ENCODE measurements around the gene ATAD3A.

Gene ATAD3A

DNA sequence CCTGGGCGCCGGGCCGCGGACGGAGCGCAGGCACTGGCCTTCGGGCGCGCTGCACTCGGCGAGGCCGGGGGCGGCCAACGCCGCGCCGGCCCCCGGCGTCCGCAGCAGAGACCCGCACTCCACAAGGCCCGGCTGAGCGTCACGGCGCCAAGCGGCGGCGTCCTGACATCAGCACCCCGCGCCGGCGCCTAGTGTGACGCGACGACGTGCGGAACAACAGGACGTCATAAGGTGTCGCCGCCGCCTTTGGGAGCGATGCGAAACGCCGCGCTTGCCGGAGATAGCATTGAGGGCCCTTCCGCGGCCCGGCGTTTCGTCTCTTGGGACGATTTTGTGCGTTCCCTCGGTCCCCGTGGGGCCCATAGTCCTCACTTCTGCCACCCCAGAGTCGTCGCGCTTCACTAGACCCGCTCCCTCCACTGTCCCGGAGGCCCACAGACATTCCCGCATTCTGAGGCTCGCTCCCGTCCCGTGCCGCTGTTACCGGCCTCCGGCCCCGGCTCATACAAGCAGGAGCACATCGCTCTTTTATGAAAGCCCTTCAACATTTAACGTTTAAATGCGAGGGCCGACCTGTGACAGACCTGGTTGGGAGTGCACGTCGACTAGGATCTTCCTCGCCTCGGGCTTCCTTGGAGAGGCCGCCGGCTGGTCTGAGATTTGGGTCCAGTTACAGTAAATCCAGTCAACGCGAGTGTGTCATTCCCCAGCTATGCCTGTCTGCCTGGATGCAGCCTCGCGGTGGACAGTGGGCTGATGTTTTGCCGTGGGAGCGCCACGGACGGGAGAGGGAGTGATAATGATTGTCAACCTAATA lies 63.0 kb downstream of the ATAD3A start, which contains the start of gene SSU72 (continued):
- TF ChIP-seq, protein P1, sequence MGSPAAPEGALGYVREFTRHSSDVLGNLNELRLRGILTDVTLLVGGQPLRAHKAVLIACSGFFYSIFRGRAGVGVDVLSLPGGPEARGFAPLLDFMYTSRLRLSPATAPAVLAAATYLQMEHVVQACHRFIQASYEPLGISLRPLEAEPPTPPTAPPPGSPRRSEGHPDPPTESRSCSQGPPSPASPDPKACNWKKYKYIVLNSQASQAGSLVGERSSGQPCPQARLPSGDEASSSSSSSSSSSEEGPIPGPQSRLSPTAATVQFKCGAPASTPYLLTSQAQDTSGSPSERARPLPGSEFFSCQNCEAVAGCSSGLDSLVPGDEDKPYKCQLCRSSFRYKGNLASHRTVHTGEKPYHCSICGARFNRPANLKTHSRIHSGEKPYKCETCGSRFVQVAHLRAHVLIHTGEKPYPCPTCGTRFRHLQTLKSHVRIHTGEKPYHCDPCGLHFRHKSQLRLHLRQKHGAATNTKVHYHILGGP (tag by site-specific recombination; IDR thresholded peaks at IDR 0.05) = no peak
- TF ChIP-seq, protein P2, sequence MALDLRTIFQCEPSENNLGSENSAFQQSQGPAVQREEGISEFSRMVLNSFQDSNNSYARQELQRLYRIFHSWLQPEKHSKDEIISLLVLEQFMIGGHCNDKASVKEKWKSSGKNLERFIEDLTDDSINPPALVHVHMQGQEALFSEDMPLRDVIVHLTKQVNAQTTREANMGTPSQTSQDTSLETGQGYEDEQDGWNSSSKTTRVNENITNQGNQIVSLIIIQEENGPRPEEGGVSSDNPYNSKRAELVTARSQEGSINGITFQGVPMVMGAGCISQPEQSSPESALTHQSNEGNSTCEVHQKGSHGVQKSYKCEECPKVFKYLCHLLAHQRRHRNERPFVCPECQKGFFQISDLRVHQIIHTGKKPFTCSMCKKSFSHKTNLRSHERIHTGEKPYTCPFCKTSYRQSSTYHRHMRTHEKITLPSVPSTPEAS (tag by site-specific recombination; IDR thresholded peaks at IDR 0.05) = no peak
- no peak for TF ChIP-seq ZNF211 (tag by site-specific recombination; IDR thresholded peaks at IDR 0.05; ENCODE audit: low read depth)
- TF ChIP-seq ZNF624 (tag by site-specific recombination; IDR thresholded peaks at IDR 0.05) = no peak
- peak; percentile 63 for TF ChIP-seq ZFP69B (tag by site-specific recombination; IDR thresholded peaks at IDR 0.05)
- no peak for TF ChIP-seq ZNF776 (tag by site-specific recombination; IDR thresholded peaks at IDR 0.05; ENCODE audit: borderline replicate concordance)
- TF ChIP-seq GFI1B (tag by site-specific recombination; IDR thresholded peaks at IDR 0.05) = no peak
- TF ChIP-seq ZNF433 (tag by site-specific recombination; IDR thresholded peaks at IDR 0.05; ENCODE audit: low read depth) = no peak
- TF ChIP-seq ZBTB17 (tag by site-specific recombination; IDR thresholded peaks at IDR 0.05) = peak; percentile 70
- TF ChIP-seq, protein P3, sequence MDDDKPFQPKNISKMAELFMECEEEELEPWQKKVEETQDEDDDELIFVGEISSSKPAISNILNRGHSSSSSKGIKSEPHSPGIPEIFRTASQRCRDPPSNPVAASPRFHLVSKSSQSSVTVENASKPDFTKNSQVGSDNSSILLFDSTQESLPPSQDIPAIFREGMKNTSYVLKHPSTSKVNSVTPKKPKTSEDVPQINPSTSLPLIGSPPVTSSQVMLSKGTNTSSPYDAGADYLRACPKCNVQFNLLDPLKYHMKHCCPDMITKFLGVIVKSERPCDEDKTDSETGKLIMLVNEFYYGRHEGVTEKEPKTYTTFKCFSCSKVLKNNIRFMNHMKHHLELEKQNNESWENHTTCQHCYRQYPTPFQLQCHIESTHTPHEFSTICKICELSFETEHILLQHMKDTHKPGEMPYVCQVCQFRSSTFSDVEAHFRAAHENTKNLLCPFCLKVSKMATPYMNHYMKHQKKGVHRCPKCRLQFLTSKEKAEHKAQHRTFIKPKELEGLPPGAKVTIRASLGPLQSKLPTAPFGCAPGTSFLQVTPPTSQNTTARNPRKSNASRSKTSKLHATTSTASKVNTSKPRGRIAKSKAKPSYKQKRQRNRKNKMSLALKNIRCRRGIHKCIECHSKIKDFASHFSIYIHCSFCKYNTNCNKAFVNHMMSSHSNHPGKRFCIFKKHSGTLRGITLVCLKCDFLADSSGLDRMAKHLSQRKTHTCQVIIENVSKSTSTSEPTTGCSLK (tag by site-specific recombination; IDR thresholded peaks at IDR 0.05) = no peak
- 0 out of 2 replicates have a peak, but pooled peaks have one; percentile 44 for TF ChIP-seq GLI4 (tag by site-specific recombination; IDR thresholded peaks at IDR 0.05)
- TF ChIP-seq, protein P4, sequence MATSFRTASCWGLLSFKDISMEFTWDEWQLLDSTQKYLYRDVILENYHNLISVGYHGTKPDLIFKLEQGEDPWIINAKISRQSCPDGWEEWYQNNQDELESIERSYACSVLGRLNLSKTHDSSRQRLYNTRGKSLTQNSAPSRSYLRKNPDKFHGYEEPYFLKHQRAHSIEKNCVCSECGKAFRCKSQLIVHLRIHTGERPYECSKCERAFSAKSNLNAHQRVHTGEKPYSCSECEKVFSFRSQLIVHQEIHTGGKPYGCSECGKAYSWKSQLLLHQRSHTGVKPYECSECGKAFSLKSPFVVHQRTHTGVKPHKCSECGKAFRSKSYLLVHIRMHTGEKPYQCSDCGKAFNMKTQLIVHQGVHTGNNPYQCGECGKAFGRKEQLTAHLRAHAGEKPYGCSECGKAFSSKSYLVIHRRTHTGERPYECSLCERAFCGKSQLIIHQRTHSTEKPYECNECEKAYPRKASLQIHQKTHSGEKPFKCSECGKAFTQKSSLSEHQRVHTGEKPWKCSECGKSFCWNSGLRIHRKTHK (tag by site-specific recombination; IDR thresholded peaks at IDR 0.05) = no peak
- no peak for TF ChIP-seq ZNF266 (tag by site-specific recombination; IDR thresholded peaks at IDR 0.05; ENCODE audit: low read depth)
- TF ChIP-seq ZFP3 (tag by site-specific recombination; IDR thresholded peaks at IDR 0.05; ENCODE audit: low read depth) = no peak
- no peak for TF ChIP-seq BCL11A (tag by site-specific recombination; IDR thresholded peaks at IDR 0.05; ENCODE audit: low read depth)
- no peak for TF ChIP-seq ZNF274 (IDR thresholded peaks at IDR 0.05; ENCODE audit: low read length)
- no peak for TF ChIP-seq ZNF274 (tag by site-specific recombination; IDR thresholded peaks at IDR 0.05; ENCODE audit: borderline replicate concordance)
- no peak for TF ChIP-seq ZNF777 (tag by site-specific recombination; IDR thresholded peaks at IDR 0.05; ENCODE audit: borderline replicate concordance)
- TF ChIP-seq ZNF501 (tag by site-specific recombination; IDR thresholded peaks at IDR 0.05) = peak; percentile 81
- TF ChIP-seq ZNF10 (tag by site-specific recombination; IDR thresholded peaks at IDR 0.05) = 0 out of 2 replicates have a peak, but pooled peaks have one; percentile 25
- TF ChIP-seq, protein P5, sequence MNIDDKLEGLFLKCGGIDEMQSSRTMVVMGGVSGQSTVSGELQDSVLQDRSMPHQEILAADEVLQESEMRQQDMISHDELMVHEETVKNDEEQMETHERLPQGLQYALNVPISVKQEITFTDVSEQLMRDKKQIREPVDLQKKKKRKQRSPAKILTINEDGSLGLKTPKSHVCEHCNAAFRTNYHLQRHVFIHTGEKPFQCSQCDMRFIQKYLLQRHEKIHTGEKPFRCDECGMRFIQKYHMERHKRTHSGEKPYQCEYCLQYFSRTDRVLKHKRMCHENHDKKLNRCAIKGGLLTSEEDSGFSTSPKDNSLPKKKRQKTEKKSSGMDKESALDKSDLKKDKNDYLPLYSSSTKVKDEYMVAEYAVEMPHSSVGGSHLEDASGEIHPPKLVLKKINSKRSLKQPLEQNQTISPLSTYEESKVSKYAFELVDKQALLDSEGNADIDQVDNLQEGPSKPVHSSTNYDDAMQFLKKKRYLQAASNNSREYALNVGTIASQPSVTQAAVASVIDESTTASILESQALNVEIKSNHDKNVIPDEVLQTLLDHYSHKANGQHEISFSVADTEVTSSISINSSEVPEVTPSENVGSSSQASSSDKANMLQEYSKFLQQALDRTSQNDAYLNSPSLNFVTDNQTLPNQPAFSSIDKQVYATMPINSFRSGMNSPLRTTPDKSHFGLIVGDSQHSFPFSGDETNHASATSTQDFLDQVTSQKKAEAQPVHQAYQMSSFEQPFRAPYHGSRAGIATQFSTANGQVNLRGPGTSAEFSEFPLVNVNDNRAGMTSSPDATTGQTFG (tag by site-specific recombination; IDR thresholded peaks at IDR 0.05; ENCODE audit: borderline replicate concordance) = no peak
- TF ChIP-seq, protein P6, sequence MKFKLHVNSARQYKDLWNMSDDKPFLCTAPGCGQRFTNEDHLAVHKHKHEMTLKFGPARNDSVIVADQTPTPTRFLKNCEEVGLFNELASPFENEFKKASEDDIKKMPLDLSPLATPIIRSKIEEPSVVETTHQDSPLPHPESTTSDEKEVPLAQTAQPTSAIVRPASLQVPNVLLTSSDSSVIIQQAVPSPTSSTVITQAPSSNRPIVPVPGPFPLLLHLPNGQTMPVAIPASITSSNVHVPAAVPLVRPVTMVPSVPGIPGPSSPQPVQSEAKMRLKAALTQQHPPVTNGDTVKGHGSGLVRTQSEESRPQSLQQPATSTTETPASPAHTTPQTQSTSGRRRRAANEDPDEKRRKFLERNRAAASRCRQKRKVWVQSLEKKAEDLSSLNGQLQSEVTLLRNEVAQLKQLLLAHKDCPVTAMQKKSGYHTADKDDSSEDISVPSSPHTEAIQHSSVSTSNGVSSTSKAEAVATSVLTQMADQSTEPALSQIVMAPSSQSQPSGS (tag by site-specific recombination; IDR thresholded peaks at IDR 0.05; ENCODE audit: low read depth) = peak; percentile 79
- TF ChIP-seq, protein P7, sequence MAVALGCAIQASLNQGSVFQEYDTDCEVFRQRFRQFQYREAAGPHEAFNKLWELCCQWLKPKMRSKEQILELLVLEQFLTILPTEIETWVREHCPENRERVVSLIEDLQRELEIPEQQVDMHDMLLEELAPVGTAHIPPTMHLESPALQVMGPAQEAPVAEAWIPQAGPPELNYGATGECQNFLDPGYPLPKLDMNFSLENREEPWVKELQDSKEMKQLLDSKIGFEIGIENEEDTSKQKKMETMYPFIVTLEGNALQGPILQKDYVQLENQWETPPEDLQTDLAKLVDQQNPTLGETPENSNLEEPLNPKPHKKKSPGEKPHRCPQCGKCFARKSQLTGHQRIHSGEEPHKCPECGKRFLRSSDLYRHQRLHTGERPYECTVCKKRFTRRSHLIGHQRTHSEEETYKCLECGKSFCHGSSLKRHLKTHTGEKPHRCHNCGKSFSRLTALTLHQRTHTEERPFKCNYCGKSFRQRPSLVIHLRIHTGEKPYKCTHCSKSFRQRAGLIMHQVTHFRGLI (tag by site-specific recombination; IDR thresholded peaks at IDR 0.05) = peak; percentile 34; the same call in 1 of the 2 replicates
- no peak for TF ChIP-seq ZNF37A (tag by site-specific recombination; IDR thresholded peaks at IDR 0.05)
- no peak for TF ChIP-seq HOXA7 (CRISPR knock-in tag; IDR thresholded peaks at IDR 0.05; ENCODE audit: borderline replicate concordance)
